ENCODE measurements around the gene SIRT3.
"Not testable (repeated sequence)": the region's sequence is repeated elsewhere in the genome, so short reads cannot be mapped to it uniquely, and the experiment has no call there.

DNA sequence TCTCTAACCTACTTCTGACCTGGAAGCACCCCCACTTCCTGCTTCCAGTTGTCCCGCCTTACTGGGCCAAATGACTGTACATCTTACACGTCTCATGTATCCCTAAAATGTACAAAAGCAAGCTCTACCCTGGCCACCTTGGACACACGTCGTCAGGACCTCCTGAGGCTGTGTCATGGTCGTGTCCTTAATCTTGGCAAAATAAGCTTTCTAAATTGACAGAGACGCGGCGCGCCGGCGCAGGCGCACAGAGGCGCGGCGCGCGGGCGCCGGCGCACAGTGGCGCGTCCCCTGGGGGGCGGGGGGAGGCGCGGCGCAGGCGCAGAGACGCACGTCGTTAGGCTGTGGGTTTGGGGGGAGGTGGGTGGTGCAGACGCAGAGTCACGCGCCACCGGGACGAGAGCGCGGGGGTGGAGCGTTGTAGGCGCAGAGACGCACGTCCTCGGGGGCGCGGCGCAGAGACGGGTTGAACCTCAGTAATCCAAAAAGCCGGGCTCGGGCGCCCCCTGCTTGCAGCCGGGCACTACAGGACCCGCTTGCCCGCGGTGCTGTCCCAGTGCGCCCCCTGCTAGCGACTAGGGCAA, 46.9 kb downstream of the SIRT3 start:
- not testable (repeated sequence) for TF ChIP-seq CTCF (IDR thresholded peaks at IDR 0.05; ENCODE audit: insufficient read depth, low read length, poor library complexity, severe bottlenecking); EZH2phosphoT487 (conservative IDR thresholded peaks at IDR 0.05; ENCODE audit: low read length)

Measured in SU-DHL-6 (cell line).